Measurements from ENCODE around the gene SCNN1A. TPM values are rescaled to one million over a fixed set of nuclear protein-coding genes. Genes with fewer than 3 reads are reported as not detected.
A peak's percentile ranks its signal among the peaks of the same experiment; 100 is the strongest.

SCNN1A gene
- total and polyA plus RNA-seq, 2 donors (not counting 3 experiments of a cell fraction or from before 2014, with no cell fraction given) = 0.12 to 0.18 TPM

DNA sequence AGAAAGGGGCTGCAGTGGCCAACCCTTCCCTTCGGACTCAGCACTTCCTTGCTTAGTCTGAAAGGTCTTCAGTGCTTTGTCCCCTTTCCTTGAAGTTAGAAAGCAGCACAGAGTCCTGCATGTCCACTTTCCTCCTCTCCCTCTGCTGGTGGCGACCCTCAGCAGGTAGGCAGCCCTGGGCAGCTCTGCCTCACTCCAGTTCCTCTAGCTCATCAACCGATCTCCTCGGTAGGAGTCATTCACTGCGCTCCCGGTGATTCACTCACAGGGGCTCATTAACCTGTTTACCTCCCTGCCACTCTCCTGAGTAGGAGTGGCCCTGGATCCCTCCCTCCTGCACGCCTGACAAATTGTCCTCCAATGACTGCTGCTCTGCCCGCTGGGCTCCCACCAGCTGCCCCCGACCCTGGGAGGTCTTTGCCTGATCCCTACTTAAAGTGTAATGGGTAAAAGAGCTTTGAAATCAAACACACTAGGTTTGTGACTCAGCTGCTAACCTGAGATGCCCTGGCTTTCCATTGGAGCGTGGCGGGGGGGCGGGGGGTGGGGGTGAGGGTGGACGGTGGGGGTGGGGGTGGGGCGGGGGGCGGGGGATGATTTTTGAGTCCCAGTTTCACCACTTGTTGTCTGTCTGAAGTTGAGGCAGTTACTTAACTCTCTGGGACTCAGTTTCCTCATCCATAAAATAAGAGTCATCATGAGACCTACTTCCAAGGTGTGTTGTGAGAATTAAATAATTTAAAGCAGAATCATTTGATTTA is 4.2 kb downstream of the SCNN1A start:
- Histone ChIP-seq H3K4me2 (ENCODE audit: insufficient read depth, low read length) (no peak overlapping the region), H3K79me2 (ENCODE audit: control insufficient read depth, insufficient read depth, low read length) (no peaks in the 10 kb centered on the region), H3K9me1 (replicated peaks; ENCODE audit: control insufficient read depth, extremely low read depth, insufficient read depth, low read length) (no peaks in the 10 kb centered on the region), H2AFZ (ENCODE audit: low read depth, low read length) (peak overlapping the region; percentile 33), H3K27ac (ENCODE audit: insufficient read depth, low read depth, low read length) (no peak overlapping the region), H3K9ac (replicated peaks; ENCODE audit: extremely low read depth, insufficient read depth, low read length) (no peak overlapping the region), H3K27me3 (ENCODE audit: control insufficient read depth in 2 of 2, insufficient read depth in 2 of 2, low read length in 2 of 2) (no peaks in the 10 kb centered on the region), H3K36me3 (ENCODE audit: control insufficient read depth in 2 of 2, extremely low read depth in 1 of 2, insufficient read depth in 2 of 2, low read length in 2 of 2) (no peaks in the 10 kb centered on the region), H3K4me1 (ENCODE audit: control insufficient read depth, extremely low read depth, insufficient read depth, low read length) (peaks cover 33% of the 10 kb centered on the region), H3K4me3 (replicated peaks in 1 of 3; ENCODE audit: insufficient read depth in 1 of 3, low read depth in 1 of 3, low read length in 3 of 3) (no peak overlapping the region), H4K20me1 (replicated peaks; ENCODE audit: control insufficient read depth, extremely low read depth, insufficient read depth, low read length) (no peaks in the 10 kb centered on the region), H3K9me3 (replicated peaks; ENCODE audit: control insufficient read depth, insufficient read depth, low read length) (no peaks in the 10 kb centered on the region)
- TF ChIP-seq JUN (IDR thresholded peaks at IDR 0.05; ENCODE audit: borderline replicate concordance, insufficient read depth, insufficient read length, low read depth) = no peak
- TF ChIP-seq, protein P1, sequence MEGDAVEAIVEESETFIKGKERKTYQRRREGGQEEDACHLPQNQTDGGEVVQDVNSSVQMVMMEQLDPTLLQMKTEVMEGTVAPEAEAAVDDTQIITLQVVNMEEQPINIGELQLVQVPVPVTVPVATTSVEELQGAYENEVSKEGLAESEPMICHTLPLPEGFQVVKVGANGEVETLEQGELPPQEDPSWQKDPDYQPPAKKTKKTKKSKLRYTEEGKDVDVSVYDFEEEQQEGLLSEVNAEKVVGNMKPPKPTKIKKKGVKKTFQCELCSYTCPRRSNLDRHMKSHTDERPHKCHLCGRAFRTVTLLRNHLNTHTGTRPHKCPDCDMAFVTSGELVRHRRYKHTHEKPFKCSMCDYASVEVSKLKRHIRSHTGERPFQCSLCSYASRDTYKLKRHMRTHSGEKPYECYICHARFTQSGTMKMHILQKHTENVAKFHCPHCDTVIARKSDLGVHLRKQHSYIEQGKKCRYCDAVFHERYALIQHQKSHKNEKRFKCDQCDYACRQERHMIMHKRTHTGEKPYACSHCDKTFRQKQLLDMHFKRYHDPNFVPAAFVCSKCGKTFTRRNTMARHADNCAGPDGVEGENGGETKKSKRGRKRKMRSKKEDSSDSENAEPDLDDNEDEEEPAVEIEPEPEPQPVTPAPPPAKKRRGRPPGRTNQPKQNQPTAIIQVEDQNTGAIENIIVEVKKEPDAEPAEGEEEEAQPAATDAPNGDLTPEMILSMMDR (IDR thresholded peaks at IDR 0.05; ENCODE audit: extremely low read depth in 1 of 2, insufficient read depth in 1 of 2, low read depth in 1 of 2, low read length in 2 of 2) = peak in 1 of 2 donors; percentile 12
- dilution Hi-C loops (cut with MboI; ENCODE audit: extremely low pct_ligation_motif_present, low sequenced_read_pairs) (no loop called here), intact Hi-C loops (cut with micrococcal nuclease) (loop anchor here (2.0 kb wide), 1 partner anchor 48 kb away; no protein-coding TSS in a partner anchor)
- ChIA-PET CTCF (interaction anchor here (0.8 to 5.9 kb wide), 6 partner anchors 8 to 94 kb away, joined by 3 to 30 read pairs (median 4); partner anchors contain the start of gene TNFRSF1A), POLR2A (interaction anchor here (0.6 to 1.2 kb wide), 2 partner anchors 99 to 297 kb away, joined by 3 to 4 read pairs; partner anchors contain the start of gene VAMP1)
- FAIRE-seq (peak; percentile 67), DNase-seq (ENCODE audit: low read depth, low spot score) (peak; percentile 33)
- no TSS peak for BruUV-seq (replicated peaks)

- H3K27me3 ChIP-seq (ENCODE audit: control insufficient read depth in 2 of 2, insufficient read depth in 2 of 2, low read length in 2 of 2) = no peaks in the 10 kb centered on the region
- dilution Hi-C loops (cut with MboI; ENCODE audit: extremely low pct_ligation_motif_present, low sequenced_read_pairs) = no loop called here
- no peaks in the 10 kb centered on the region for H3K79me2 ChIP-seq (ENCODE audit: control insufficient read depth, insufficient read depth, low read length)
- no peaks in the 10 kb centered on the region for H3K36me3 ChIP-seq (ENCODE audit: control insufficient read depth in 2 of 2, extremely low read depth in 1 of 2, insufficient read depth in 2 of 2, low read length in 2 of 2)
- no peaks in the 10 kb centered on the region for H3K9me1 ChIP-seq (replicated peaks; ENCODE audit: control insufficient read depth, extremely low read depth, insufficient read depth, low read length)
- POLR2A ChIA-PET = interaction anchor here (0.6 to 1.2 kb wide), 2 partner anchors 100 to 297 kb away, joined by 3 to 4 read pairs; partner anchors contain the start of gene VAMP1
- H3K4me2 ChIP-seq (ENCODE audit: insufficient read depth, low read length) = no peak overlapping the region
- no TSS peak for BruUV-seq (replicated peaks)
- intact Hi-C loops (cut with micrococcal nuclease) = loop anchor here (2.0 kb wide), 1 partner anchor 48 kb away; no protein-coding TSS in a partner anchor
- H3K9ac ChIP-seq (replicated peaks; ENCODE audit: extremely low read depth, insufficient read depth, low read length) = no peak overlapping the region
- peaks cover 33% of the 10 kb centered on the region for H3K4me1 ChIP-seq (ENCODE audit: control insufficient read depth, extremely low read depth, insufficient read depth, low read length)
- TF ChIP-seq MYC (IDR thresholded peaks at IDR 0.05; ENCODE audit: low read depth, low read length) (no peak), FOS (IDR thresholded peaks at IDR 0.05; ENCODE audit: borderline replicate concordance, insufficient read depth, low read length) (no peak), GATA2 (IDR thresholded peaks at IDR 0.05; ENCODE audit: insufficient read depth, insufficient read length, low read depth, low read length) (no peak), POLR2AphosphoS5 (IDR thresholded peaks at IDR 0.05; ENCODE audit: insufficient read depth, low read depth, low read length) (no peak)
- CTCF ChIA-PET = interaction anchor here (0.9 to 5.9 kb wide), 5 partner anchors 25 to 95 kb away, joined by 3 to 30 read pairs (median 4); partner anchors contain the start of gene TNFRSF1A
- DNase-seq (ENCODE audit: low read depth, low spot score) (no peak), FAIRE-seq (no peak)
- H3K9me3 ChIP-seq (replicated peaks; ENCODE audit: control insufficient read depth, insufficient read depth, low read length) = no peaks in the 10 kb centered on the region
- no peaks in the 10 kb centered on the region for H4K20me1 ChIP-seq (replicated peaks; ENCODE audit: control insufficient read depth, extremely low read depth, insufficient read depth, low read length)
- H3K4me3 ChIP-seq (replicated peaks in 1 of 3; ENCODE audit: insufficient read depth in 1 of 3, low read depth in 1 of 3, low read length in 3 of 3) = no peak overlapping the region
- H2AFZ ChIP-seq (ENCODE audit: low read depth, low read length) = peak overlapping the region; percentile 33
- no peak overlapping the region for H3K27ac ChIP-seq (ENCODE audit: insufficient read depth, low read depth, low read length)
Measured at GRCh38 chr12:6370576-6370935, 4.8 kb downstream of the SCNN1A start.
